ENCODE data around the gene IFI27L1. TPM values are rescaled to one million over a fixed set of nuclear protein-coding genes. Genes with fewer than 3 reads are reported as not detected.

Gene IFI27L1
- total RNA-seq, 1 donor from 2014 or later: 20.5 TPM

- intact Hi-C loops (cut with DNase I): no loop called here
- no peak for DNase-seq (ENCODE audit: low spot score)
Measured at GRCh38 chr14:94143711-94144110, 62.6 kb downstream of the IFI27L1 start.

GRCh38 chr14:94144765-94145164, 63.7 kb downstream of the IFI27L1 start:
- ATAC-seq: peak; percentile 39

More at GRCh38 chr14:94143711-94144110, 62.6 kb downstream of the IFI27L1 start:
- no peak for ATAC-seq

GRCh38 chr14:94145902-94146527, 64.9 kb downstream of the IFI27L1 start:
- intact Hi-C loops (cut with DNase I): loop anchor here (5.0 kb wide), 1 partner anchor 341 kb away; no protein-coding TSS in a partner anchor
- no peak for ATAC-seq
- DNase-seq (ENCODE audit: low spot score): no peak

More at GRCh38 chr14:94144765-94145164, 63.7 kb downstream of the IFI27L1 start:
- no peak for DNase-seq (ENCODE audit: low spot score)
- intact Hi-C loops (cut with DNase I): loop anchor here (5.0 kb wide), 1 partner anchor 343 kb away; no protein-coding TSS in a partner anchor

Other genes starting within 250 kb of the IFI27L1 start
- gene FAM181A, start 154.0 kb upstream of the IFI27L1 start, total RNA-seq: not detected
- gene ASB2, start 104.7 kb upstream of the IFI27L1 start, total RNA-seq: 1.4 TPM
- gene CCDC197, start 84.0 kb upstream of the IFI27L1 start, total RNA-seq: not detected
- 0.80 TPM for gene OTUB2, start 55.0 kb upstream of the IFI27L1 start, total RNA-seq
- gene DDX24, start 108 bp upstream of the IFI27L1 start, total RNA-seq: 181 TPM
- gene IFI27, start 29.4 kb downstream of the IFI27L1 start, total RNA-seq: 219 TPM
- 85.4 TPM for gene IFI27L2, start 48.3 kb downstream of the IFI27L1 start, total RNA-seq
- 1.0 TPM for gene PPP4R4, start 93.0 kb downstream of the IFI27L1 start, total RNA-seq
- gene SERPINA10, start 212.0 kb downstream of the IFI27L1 start, total RNA-seq: not detected
- not detected for gene SERPINA6, start 242.0 kb downstream of the IFI27L1 start, total RNA-seq

All from sciatic nerve (tissue), 2 donors.